Central memory CD4-positive, alpha-beta T cell (primary cell): ENCODE data around the gene TBC1D22B.

Experiments used
- DNase-seq: peaks from one replicate; pipeline ENCODE4 v3.0.0; 2022

TBC1D22B gene

GRCh38 chr6:37239950-37240713 lies 17.4 kb upstream of the TBC1D22B start:
- peak; percentile 23 for DNase-seq

- DNase-seq = no peak
Measured at GRCh38 chr6:37241131-37241530, 16.4 kb upstream of the TBC1D22B start.

- DNase-seq = no peak
Measured at GRCh38 chr6:37241775-37242428, 15.7 kb upstream of the TBC1D22B start.

- DNase-seq = no peak
Measured at GRCh38 chr6:37242429-37243052, 15.0 kb upstream of the TBC1D22B start.

GRCh38 chr6:37243131-37243815 lies 14.3 kb upstream of the TBC1D22B start:
- DNase-seq = no peak

GRCh38 chr6:37243816-37244370 lies 13.7 kb upstream of the TBC1D22B start:
- DNase-seq = no peak

GRCh38 chr6:37244430-37245310 lies 12.9 kb upstream of the TBC1D22B start:
- no peak for DNase-seq

GRCh38 chr6:37251211-37251780 lies 6.3 kb upstream of the TBC1D22B start:
- DNase-seq = no peak

- DNase-seq = no peak
Measured at GRCh38 chr6:37253486-37254007, 4.0 kb upstream of the TBC1D22B start.

- no peak for DNase-seq
Measured at GRCh38 chr6:37254881-37255280, 2.7 kb upstream of the TBC1D22B start.

- DNase-seq = no peak
Measured at GRCh38 chr6:37256692-37257319, 766 bp upstream of the TBC1D22B start.

- no peak for DNase-seq
Measured at GRCh38 chr6:37257320-37257633, 295 bp upstream of the TBC1D22B start.

GRCh38 chr6:37258405-37259105 lies 983 bp downstream of the TBC1D22B start:
- no peak for DNase-seq

- peak; percentile 58 for DNase-seq
Measured at GRCh38 chr6:37259191-37259590, 1.6 kb downstream of the TBC1D22B start.

GRCh38 chr6:37260040-37260439 lies 2.5 kb downstream of the TBC1D22B start:
- DNase-seq = no peak

- DNase-seq = no peak
Measured at GRCh38 chr6:37260444-37260843, 2.9 kb downstream of the TBC1D22B start.

- DNase-seq = no peak
Measured at GRCh38 chr6:37261198-37261597, 3.6 kb downstream of the TBC1D22B start.

GRCh38 chr6:37262446-37263026 lies 5.0 kb downstream of the TBC1D22B start:
- no peak for DNase-seq

GRCh38 chr6:37265001-37265400 lies 7.4 kb downstream of the TBC1D22B start:
- DNase-seq = no peak

GRCh38 chr6:37265860-37266259 lies 8.3 kb downstream of the TBC1D22B start:
- no peak for DNase-seq
